Mesothelial cell of epicardium (in vitro differentiated cells): ENCODE data around the gene PHF19. TPM values are rescaled to one million over a fixed set of nuclear protein-coding genes. Genes with fewer than 3 reads are reported as not detected.

ENCODE experiments used
- DNase-seq, 2 experiments: peaks; one replicate each; pipeline ENCODE4 v3.0.0; 2021; ENCODE audit warnings: low spot score in 2 of 2; ENCODE audit not compliant: unreplicated experiment in 2 of 2
- H3K27ac Mint-ChIP-seq: 2 replicates; pipeline ENCODE4 v1.8.0; 2021; ENCODE audit warnings: mixed read lengths
- H3K27me3 Mint-ChIP-seq: 2 replicates; pipeline ENCODE4 v1.8.0; 2021; ENCODE audit warnings: low read depth, mixed read lengths
- H3K36me3 Mint-ChIP-seq: 2 replicates; pipeline ENCODE4 v1.8.0; 2021; ENCODE audit warnings: mixed read lengths
- H3K4me1 Mint-ChIP-seq: 2 replicates; pipeline ENCODE4 v1.8.0; 2021; ENCODE audit warnings: mixed read lengths
- H3K4me3 Mint-ChIP-seq: 2 replicates; pipeline ENCODE4 v1.8.0; 2021; ENCODE audit warnings: mild to moderate bottlenecking, moderate library complexity, mixed read lengths
- H3K9me3 Mint-ChIP-seq: 2 replicates; pipeline ENCODE4 v1.8.0; 2021; ENCODE audit warnings: mixed read lengths
- total RNA-seq: library from RNA; stranded (reverse); gene quantifications from 3 replicates; pipeline ENCODE4 v1.2.1, GENCODE V29; 2021
- TF ChIP-seq, protein P1 (sequence below): fragments of 200-600 bp; sonication (generic); IDR thresholded peaks from one replicate; pipeline ENCODE4 v1.5.0; 2021; ENCODE audit warnings: antibody characterized with exemption; ENCODE audit not compliant: unreplicated experiment

The PHF19 gene
- total RNA-seq, 1 donor from 2014 or later: 41.6 TPM

DNA sequence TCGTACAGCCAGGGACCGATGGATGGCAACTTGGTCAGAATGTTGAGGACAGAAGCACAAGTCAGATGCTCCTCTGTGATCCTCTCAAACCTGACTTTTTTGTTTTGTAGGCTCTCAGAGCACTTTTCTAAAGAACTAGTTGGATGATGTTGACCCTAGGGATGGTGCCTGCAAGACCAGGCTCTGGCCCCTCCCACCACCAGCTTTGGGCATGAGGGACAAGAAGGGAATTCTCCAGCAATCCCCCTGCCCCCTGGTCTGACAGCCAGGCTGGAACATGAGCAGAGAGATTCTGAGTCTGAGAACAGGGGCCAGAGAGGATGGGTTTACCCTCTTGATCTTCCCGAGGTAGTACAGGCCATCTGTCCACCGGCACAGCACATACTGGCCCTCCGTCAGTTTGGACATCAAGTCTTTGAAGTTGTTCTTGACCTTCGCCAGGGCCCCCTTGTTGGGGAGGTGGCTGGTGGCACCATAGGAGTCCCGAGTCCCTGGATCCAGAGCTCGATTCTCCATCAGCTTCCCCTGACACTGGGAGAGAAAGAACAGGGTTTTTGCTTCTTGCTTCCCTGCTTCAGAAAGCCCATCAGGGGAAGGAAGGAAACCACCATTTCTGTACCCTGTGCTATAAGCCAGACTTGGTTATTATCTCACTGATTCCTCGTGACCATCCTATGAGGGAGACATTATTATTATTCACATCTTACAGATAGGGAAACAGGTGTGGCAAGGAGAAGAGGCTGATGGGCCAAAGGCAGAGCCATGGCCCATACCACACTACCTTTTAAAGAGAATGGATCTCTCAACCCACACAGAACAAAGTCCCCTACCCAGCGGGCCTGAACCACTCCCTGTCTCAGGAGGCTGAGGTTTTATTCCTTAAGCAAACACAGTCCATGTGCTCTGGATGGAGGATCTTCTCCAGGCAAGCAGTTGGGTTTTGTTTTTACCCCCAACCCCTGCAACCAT lies 2.5 kb downstream of the PHF19 start:
- peaks cover 19% of the 10 kb centered on the region for H3K27me3 Mint-ChIP-seq
- H3K36me3 Mint-ChIP-seq: peaks cover 3% of the 10 kb centered on the region
- no peak overlapping the region for H3K27ac Mint-ChIP-seq
- no peak for DNase-seq
- TF ChIP-seq, protein P1, sequence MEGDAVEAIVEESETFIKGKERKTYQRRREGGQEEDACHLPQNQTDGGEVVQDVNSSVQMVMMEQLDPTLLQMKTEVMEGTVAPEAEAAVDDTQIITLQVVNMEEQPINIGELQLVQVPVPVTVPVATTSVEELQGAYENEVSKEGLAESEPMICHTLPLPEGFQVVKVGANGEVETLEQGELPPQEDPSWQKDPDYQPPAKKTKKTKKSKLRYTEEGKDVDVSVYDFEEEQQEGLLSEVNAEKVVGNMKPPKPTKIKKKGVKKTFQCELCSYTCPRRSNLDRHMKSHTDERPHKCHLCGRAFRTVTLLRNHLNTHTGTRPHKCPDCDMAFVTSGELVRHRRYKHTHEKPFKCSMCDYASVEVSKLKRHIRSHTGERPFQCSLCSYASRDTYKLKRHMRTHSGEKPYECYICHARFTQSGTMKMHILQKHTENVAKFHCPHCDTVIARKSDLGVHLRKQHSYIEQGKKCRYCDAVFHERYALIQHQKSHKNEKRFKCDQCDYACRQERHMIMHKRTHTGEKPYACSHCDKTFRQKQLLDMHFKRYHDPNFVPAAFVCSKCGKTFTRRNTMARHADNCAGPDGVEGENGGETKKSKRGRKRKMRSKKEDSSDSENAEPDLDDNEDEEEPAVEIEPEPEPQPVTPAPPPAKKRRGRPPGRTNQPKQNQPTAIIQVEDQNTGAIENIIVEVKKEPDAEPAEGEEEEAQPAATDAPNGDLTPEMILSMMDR: no peak
- no peak overlapping the region for H3K4me3 Mint-ChIP-seq
- no peaks in the 10 kb centered on the region for H3K9me3 Mint-ChIP-seq
- H3K4me1 Mint-ChIP-seq: peaks cover 17% of the 10 kb centered on the region

DNA sequence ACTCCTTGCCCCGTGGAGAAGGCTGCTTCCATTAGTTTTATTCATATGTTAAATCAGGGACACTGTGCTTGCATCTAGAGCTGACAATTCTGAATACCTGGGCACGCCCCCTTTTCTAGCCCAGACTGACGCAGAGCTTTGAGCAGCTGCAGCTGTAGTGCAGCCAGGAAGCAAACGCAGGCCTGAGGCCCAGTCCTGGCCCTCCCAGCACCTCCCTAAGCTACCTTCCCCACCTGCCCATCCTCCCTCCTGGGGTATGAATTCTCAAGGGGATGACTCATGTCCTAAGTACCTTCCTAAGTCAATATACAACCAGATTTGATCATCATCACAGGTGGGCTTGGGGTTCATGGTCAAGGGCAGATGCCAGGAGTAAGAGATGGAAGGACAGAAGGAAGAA lies 3.5 kb downstream of the PHF19 start:
- no peak for DNase-seq
- Mint-ChIP-seq H3K4me3 (no peak overlapping the region), H3K9me3 (no peaks in the 10 kb centered on the region), H3K4me1 (peaks cover 20% of the 10 kb centered on the region), H3K36me3 (peaks cover 3% of the 10 kb centered on the region), H3K27ac (no peak overlapping the region), H3K27me3 (peaks cover 9% of the 10 kb centered on the region)
- TF ChIP-seq, protein P1: no peak

DNA sequence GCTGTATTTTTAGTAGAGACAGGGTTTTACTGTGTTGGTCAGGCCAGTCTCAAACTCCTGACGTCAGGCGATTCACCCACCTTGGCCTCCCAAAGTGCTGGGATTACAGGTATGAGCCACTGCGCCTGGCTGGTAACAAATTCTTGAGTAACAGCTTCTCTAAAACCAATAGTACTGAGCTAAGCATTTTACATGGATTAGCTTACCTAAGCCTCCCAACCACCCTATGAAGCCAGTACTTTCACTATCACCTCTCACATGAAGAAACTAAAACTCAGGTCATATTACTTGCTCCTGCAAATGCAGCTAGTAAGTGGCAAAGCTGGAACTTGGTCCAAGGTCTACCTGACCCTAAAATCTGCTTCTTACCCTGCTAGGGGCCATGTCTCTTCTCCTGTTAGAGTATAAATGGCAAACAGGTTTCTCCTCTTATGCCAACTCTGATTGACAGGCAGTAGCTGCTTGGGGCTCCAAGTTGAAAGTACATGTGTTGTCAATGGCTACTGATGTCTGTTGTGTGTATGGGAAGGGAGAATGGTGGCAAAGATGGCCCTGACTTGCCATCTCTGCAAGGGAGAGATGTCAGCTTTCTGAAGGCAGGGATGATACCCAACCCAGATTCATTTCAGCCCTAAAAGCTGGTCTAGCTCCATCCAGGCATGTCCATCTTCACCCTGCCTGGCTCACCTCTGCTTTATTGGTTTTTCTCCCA lies 4.0 kb downstream of the PHF19 start:
- Mint-ChIP-seq H3K36me3 (peaks cover 3% of the 10 kb centered on the region), H3K27ac (no peak overlapping the region), H3K9me3 (no peaks in the 10 kb centered on the region), H3K4me1 (peaks cover 19% of the 10 kb centered on the region), H3K27me3 (peaks cover 5% of the 10 kb centered on the region), H3K4me3 (no peak overlapping the region)
- TF ChIP-seq, protein P1: no peak
- no peak for DNase-seq

DNA sequence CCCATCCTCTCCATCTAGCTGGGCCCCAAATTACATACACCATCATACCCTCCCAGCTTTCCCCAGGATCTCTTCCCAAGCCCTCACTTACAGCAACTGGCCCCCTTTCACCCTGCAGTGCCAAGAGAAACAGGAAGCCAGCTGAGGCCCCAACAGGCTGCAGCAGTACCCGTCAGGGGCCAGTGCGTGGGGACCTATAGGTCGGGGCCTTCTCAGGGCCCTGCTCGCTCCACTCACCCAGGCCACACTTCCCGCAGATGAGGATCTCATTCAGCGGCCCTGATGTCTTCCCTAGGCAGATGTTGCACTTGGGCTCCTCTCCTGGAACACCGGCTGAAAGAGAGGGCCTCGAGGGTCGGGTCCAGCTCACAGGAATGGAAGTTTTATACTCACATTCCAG lies 6.8 kb downstream of the PHF19 start:
- Mint-ChIP-seq H3K9me3 (no peaks in the 10 kb centered on the region), H3K4me1 (peaks cover 11% of the 10 kb centered on the region), H3K27me3 (no peaks in the 10 kb centered on the region), H3K4me3 (no peak overlapping the region), H3K27ac (no peak overlapping the region), H3K36me3 (peaks cover 3% of the 10 kb centered on the region)
- DNase-seq: no peak
- TF ChIP-seq, protein P1: no peak

DNA sequence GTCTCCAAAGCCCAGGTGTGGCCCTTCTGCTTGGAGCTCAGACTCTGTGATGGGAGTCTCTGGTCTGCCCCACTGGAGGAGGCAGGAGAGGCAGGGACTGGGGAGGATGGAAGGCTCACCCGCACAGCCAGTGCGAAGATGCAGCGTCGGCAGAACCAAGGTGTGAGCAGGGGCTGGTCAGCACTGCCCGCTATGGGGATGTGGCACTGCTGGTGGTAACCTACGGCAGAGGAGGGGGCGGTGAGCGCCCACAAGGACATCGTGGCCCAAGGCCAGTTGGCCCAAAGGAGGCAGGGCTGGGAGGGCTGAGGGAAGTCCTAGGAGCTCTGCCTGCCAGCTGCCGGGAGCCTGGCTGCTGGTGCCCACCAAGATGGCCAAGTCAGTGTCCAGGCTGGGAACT lies 7.3 kb downstream of the PHF19 start:
- H3K4me1 Mint-ChIP-seq: peaks cover 11% of the 10 kb centered on the region
- no peaks in the 10 kb centered on the region for H3K27me3 Mint-ChIP-seq
- no peak for DNase-seq
- H3K36me3 Mint-ChIP-seq: peaks cover 3% of the 10 kb centered on the region
- no peak overlapping the region for H3K27ac Mint-ChIP-seq
- TF ChIP-seq, protein P1: no peak
- H3K4me3 Mint-ChIP-seq: no peak overlapping the region
- H3K9me3 Mint-ChIP-seq: no peaks in the 10 kb centered on the region
